ENCODE results near the gene ZSWIM3. TPM values are rescaled to one million over a fixed set of nuclear protein-coding genes. Genes with fewer than 3 reads are reported as not detected.

Gene ZSWIM3
- total RNA-seq, 5 donors from 2014 or later (not counting 1 experiment from before 2014, with no cell fraction given): 1.4 to 7.5 (median 5.6) TPM

DNA sequence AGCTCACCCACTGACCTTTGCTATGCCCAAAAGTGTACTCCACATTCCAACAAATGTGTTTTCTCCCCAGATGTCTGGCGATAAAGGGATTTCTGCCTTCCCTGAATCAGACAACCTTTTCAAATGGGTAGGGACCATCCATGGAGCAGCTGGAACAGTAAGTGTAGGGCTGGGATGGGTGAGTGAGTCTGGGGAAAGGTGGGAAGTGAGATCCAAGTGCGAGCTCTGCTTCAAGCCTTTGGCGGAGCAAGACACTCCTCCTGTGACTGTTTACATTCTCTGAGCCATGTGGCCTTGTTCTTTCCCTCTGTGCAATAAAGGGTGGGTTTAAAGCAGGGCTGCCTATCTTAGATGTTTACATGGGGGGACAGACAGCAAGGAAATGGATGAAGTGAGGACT, 43.1 kb upstream of the ZSWIM3 start:
- ATAC-seq (replicated peaks in 1 of 4) (no peak), DNase-seq (no peak)
- Histone ChIP-seq H3K36me3 (ENCODE audit: control insufficient read depth in 2 of 2, extremely low read depth in 1 of 2, insufficient read depth in 1 of 2, low read length in 1 of 2) (peaks cover 5 to 17% of the 10 kb centered on the region in 2 donors), H3K27me3 (replicated peaks in 1 of 2; ENCODE audit: control insufficient read depth in 2 of 2, extremely low read depth in 1 of 2, insufficient read depth in 2 of 2, low read length in 1 of 2) (no peaks in the 10 kb centered on the region), H3K4me1 (ENCODE audit: control insufficient read depth in 1 of 2, extremely low read depth in 1 of 2, insufficient read depth in 2 of 2, low read length in 2 of 2) (peaks cover 7 to 16% of the 10 kb centered on the region in 2 experiments), H3K9me3 (no peaks in the 10 kb centered on the region), H3K27ac (ENCODE audit: low read length) (no peak overlapping the region), H3K4me3 (ENCODE audit: control insufficient read depth in 1 of 2, extremely low read depth in 1 of 2, low read length in 1 of 2) (no peak overlapping the region)
- Mint-ChIP-seq H3K4me3 (no peak overlapping the region), H3K36me3 (peaks cover 18% of the 10 kb centered on the region), H3K9me3 (no peaks in the 10 kb centered on the region), H3K27ac (no peak overlapping the region), H3K4me1 (peaks cover 15 to 19% (median 17%) of the 10 kb centered on the region in 3 donors), H3K27me3 (peaks cover 0 to 3% of the 10 kb centered on the region in 2 donors)
- ChIA-PET CTCF (no interaction called here), POLR2A (no interaction called here)
- whole genome bisulfite sequencing (ENCODE audit: insufficient coverage): 100% methylated on average over 2 of the region's 3 CpGs

DNA sequence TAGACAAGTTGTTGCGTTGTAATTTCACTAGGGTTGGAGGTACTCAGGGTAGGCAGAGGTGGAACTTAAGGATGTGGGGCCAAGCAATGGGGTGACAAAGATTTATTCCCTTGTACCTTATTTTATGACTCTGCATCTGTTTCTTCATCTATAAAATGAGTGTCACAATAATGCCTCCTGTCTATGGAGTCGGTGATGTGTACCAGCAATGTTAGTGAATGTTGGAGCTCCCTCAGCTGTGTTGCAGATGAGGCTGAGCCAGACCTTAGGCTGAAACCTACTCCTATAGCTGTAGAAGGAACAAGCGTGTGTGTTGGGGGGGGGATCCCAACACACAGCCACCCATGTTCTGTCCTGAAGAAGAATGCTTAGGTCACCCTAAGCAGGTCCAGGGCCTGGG, 40.5 kb upstream of the ZSWIM3 start:
- ChIA-PET POLR2A (no interaction called here), CTCF (interaction anchor here in 1 of 2 donors (0.6 kb wide), 1 partner anchor 117 kb away, joined by 3 read pairs; no protein-coding TSS in a partner anchor)
- DNase-seq: no peak
- H3K4me3 ChIP-seq (ENCODE audit: control insufficient read depth in 1 of 2, extremely low read depth in 1 of 2, low read length in 1 of 2): no peak overlapping the region
- H3K4me1 ChIP-seq (ENCODE audit: control insufficient read depth in 1 of 2, extremely low read depth in 1 of 2, insufficient read depth in 2 of 2, low read length in 2 of 2): peaks cover 5 to 11% of the 10 kb centered on the region in 2 experiments
- H3K27me3 Mint-ChIP-seq: peaks cover 2 to 10% of the 10 kb centered on the region in 2 donors
- no peak overlapping the region for H3K4me3 Mint-ChIP-seq
- WGBS (ENCODE audit: insufficient coverage): no CpG with 5 or more reads among the region's 3 CpGs
- no peaks in the 10 kb centered on the region for H3K36me3 ChIP-seq (ENCODE audit: control insufficient read depth in 2 of 2, extremely low read depth in 1 of 2, insufficient read depth in 1 of 2, low read length in 1 of 2)
- H3K9me3 ChIP-seq: no peaks in the 10 kb centered on the region
- no peak overlapping the region for H3K27ac Mint-ChIP-seq
- H3K9me3 Mint-ChIP-seq: no peaks in the 10 kb centered on the region
- H3K36me3 Mint-ChIP-seq: no peaks in the 10 kb centered on the region
- ATAC-seq (replicated peaks in 1 of 4): no peak
- H3K27me3 ChIP-seq (replicated peaks in 1 of 2; ENCODE audit: control insufficient read depth in 2 of 2, extremely low read depth in 1 of 2, insufficient read depth in 2 of 2, low read length in 1 of 2): no peaks in the 10 kb centered on the region
- H3K27ac ChIP-seq (ENCODE audit: low read length): no peak overlapping the region
- H3K4me1 Mint-ChIP-seq: peaks cover 12 to 16% (median 14%) of the 10 kb centered on the region in 3 donors

GRCh38 chr20:45817376-45818194, 39.8 kb upstream of the ZSWIM3 start:
- H3K27me3 Mint-ChIP-seq: peaks cover 8 to 16% of the 10 kb centered on the region in 2 donors
- Histone ChIP-seq H3K9me3 (no peaks in the 10 kb centered on the region), H3K27ac (ENCODE audit: low read length) (no peak overlapping the region), H3K27me3 (replicated peaks in 1 of 2; ENCODE audit: control insufficient read depth in 2 of 2, extremely low read depth in 1 of 2, insufficient read depth in 2 of 2, low read length in 1 of 2) (peaks cover 0 to 3% of the 10 kb centered on the region in 2 experiments), H3K4me1 (ENCODE audit: control insufficient read depth in 1 of 2, extremely low read depth in 1 of 2, insufficient read depth in 2 of 2, low read length in 2 of 2) (peaks cover 2 to 8% of the 10 kb centered on the region in 2 experiments), H3K36me3 (ENCODE audit: control insufficient read depth in 2 of 2, extremely low read depth in 1 of 2, insufficient read depth in 1 of 2, low read length in 1 of 2) (no peaks in the 10 kb centered on the region), H3K4me3 (ENCODE audit: control insufficient read depth in 1 of 2, extremely low read depth in 1 of 2, low read length in 1 of 2) (no peak overlapping the region)
- H3K4me3 Mint-ChIP-seq: no peak overlapping the region
- ChIA-PET POLR2A (no interaction called here), CTCF (no interaction called here)
- DNase-seq (no peak), ATAC-seq (replicated peaks in 1 of 4) (no peak)
- H3K27ac Mint-ChIP-seq: no peak overlapping the region
- no peaks in the 10 kb centered on the region for H3K36me3 Mint-ChIP-seq
- peaks cover 8 to 13% (median 8%) of the 10 kb centered on the region in 3 donors for H3K4me1 Mint-ChIP-seq
- no peaks in the 10 kb centered on the region for H3K9me3 Mint-ChIP-seq
- 76% methylated on average over 5 of the region's 9 CpGs for WGBS (ENCODE audit: insufficient coverage)

GRCh38 chr20:45818239-45818638, 39.2 kb upstream of the ZSWIM3 start:
- H3K27me3 ChIP-seq (replicated peaks in 1 of 2; ENCODE audit: control insufficient read depth in 2 of 2, extremely low read depth in 1 of 2, insufficient read depth in 2 of 2, low read length in 1 of 2): peaks cover 0 to 10% of the 10 kb centered on the region in 2 experiments
- H3K4me3 Mint-ChIP-seq: no peak overlapping the region
- no peak overlapping the region for H3K27ac Mint-ChIP-seq
- peaks cover 12 to 19% of the 10 kb centered on the region in 2 donors for H3K27me3 Mint-ChIP-seq
- WGBS (ENCODE audit: insufficient coverage): 100% methylated on average over 2 of the region's 3 CpGs
- H3K36me3 Mint-ChIP-seq: no peaks in the 10 kb centered on the region
- H3K36me3 ChIP-seq (ENCODE audit: control insufficient read depth in 2 of 2, extremely low read depth in 1 of 2, insufficient read depth in 1 of 2, low read length in 1 of 2): no peaks in the 10 kb centered on the region
- H3K27ac ChIP-seq (ENCODE audit: low read length): no peak overlapping the region
- H3K9me3 ChIP-seq: no peaks in the 10 kb centered on the region
- H3K4me1 Mint-ChIP-seq: peaks cover 1 to 10% (median 4%) of the 10 kb centered on the region in 3 donors
- ATAC-seq (replicated peaks in 1 of 4): no peak
- H3K4me3 ChIP-seq (ENCODE audit: control insufficient read depth in 1 of 2, extremely low read depth in 1 of 2, low read length in 1 of 2): no peak overlapping the region
- peaks cover 0 to 8% of the 10 kb centered on the region in 2 experiments for H3K4me1 ChIP-seq (ENCODE audit: control insufficient read depth in 1 of 2, extremely low read depth in 1 of 2, insufficient read depth in 2 of 2, low read length in 2 of 2)
- H3K9me3 Mint-ChIP-seq: no peaks in the 10 kb centered on the region
- CTCF ChIA-PET: no interaction called here
- DNase-seq: no peak
- POLR2A ChIA-PET: no interaction called here

DNA sequence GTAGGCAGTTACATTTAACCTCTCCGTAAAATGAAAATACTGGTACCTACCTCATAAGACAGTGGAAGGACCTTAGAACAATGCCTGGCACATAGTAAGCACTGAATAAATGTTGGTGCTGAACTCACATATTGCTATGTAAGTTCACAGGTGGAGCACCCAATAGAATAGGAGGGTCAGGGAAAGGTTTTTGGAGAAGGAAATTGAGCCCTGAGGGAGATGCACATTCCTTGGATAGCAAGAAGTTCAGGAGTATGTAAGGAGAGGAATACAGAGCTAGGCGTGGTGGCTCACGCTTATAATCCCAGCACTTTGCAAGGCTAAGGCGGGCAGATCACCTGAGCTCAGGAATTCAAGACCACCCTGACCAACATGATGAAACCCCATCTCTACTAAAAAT, 37.9 kb upstream of the ZSWIM3 start:
- no peak for ATAC-seq (replicated peaks in 1 of 4)
- no CpG with 5 or more reads among the region's 4 CpGs for WGBS (ENCODE audit: insufficient coverage)
- CTCF ChIA-PET: interaction anchor here in 1 of 2 donors (1.5 kb wide), 1 partner anchor 20 kb away, joined by 3 read pairs; no protein-coding TSS in a partner anchor

GRCh38 chr20:45821947-45822346, 35.5 kb upstream of the ZSWIM3 start:
- Histone ChIP-seq H3K27me3 (replicated peaks in 1 of 2; ENCODE audit: control insufficient read depth in 2 of 2, extremely low read depth in 1 of 2, insufficient read depth in 2 of 2, low read length in 1 of 2) (peaks cover 0 to 30% of the 10 kb centered on the region in 2 experiments), H3K36me3 (ENCODE audit: control insufficient read depth in 2 of 2, extremely low read depth in 1 of 2, insufficient read depth in 1 of 2, low read length in 1 of 2) (no peaks in the 10 kb centered on the region), H3K4me3 (ENCODE audit: control insufficient read depth in 1 of 2, extremely low read depth in 1 of 2, low read length in 1 of 2) (no peak overlapping the region), H3K27ac (ENCODE audit: low read length) (no peak overlapping the region), H3K9me3 (no peaks in the 10 kb centered on the region), H3K4me1 (ENCODE audit: control insufficient read depth in 1 of 2, extremely low read depth in 1 of 2, insufficient read depth in 2 of 2, low read length in 2 of 2) (peaks cover 0 to 21% of the 10 kb centered on the region in 2 experiments)
- POLR2A ChIA-PET: interaction anchor here in 1 of 2 donors (0.7 kb wide), 1 partner anchor 356 kb away, joined by 4 read pairs; no protein-coding TSS in a partner anchor
- H3K9me3 Mint-ChIP-seq: no peaks in the 10 kb centered on the region
- no peak overlapping the region for H3K27ac Mint-ChIP-seq
- no peak overlapping the region for H3K4me3 Mint-ChIP-seq
- H3K36me3 Mint-ChIP-seq: no peaks in the 10 kb centered on the region
- H3K4me1 Mint-ChIP-seq: peaks cover 13 to 18% (median 15%) of the 10 kb centered on the region in 3 donors
- H3K27me3 Mint-ChIP-seq: peaks cover 26 to 27% of the 10 kb centered on the region in 2 donors
- DNase-seq (no peak), ATAC-seq (replicated peaks in 1 of 4) (no peak)
- CTCF ChIA-PET: interaction anchor here in 1 of 2 donors (0.5 kb wide), 1 partner anchor 36 kb away, joined by 4 read pairs; no protein-coding TSS in a partner anchor
- WGBS (ENCODE audit: insufficient coverage): 50% methylated on average over 1 of the region's 2 CpGs

More for the DNA sequence above, 37.9 kb upstream of the ZSWIM3 start:
- Histone ChIP-seq H3K36me3 (ENCODE audit: control insufficient read depth in 2 of 2, extremely low read depth in 1 of 2, insufficient read depth in 1 of 2, low read length in 1 of 2) (no peaks in the 10 kb centered on the region), H3K4me1 (ENCODE audit: control insufficient read depth in 1 of 2, extremely low read depth in 1 of 2, insufficient read depth in 2 of 2, low read length in 2 of 2) (peaks cover 0 to 20% of the 10 kb centered on the region in 2 experiments), H3K9me3 (no peaks in the 10 kb centered on the region), H3K4me3 (ENCODE audit: control insufficient read depth in 1 of 2, extremely low read depth in 1 of 2, low read length in 1 of 2) (no peak overlapping the region), H3K27me3 (replicated peaks in 1 of 2; ENCODE audit: control insufficient read depth in 2 of 2, extremely low read depth in 1 of 2, insufficient read depth in 2 of 2, low read length in 1 of 2) (peaks cover 0 to 22% of the 10 kb centered on the region in 2 experiments), H3K27ac (ENCODE audit: low read length) (no peak overlapping the region)
- DNase-seq: no peak
- Mint-ChIP-seq H3K27ac (no peak overlapping the region), H3K4me3 (no peak overlapping the region), H3K4me1 (peaks cover 9 to 15% (median 10%) of the 10 kb centered on the region in 3 donors), H3K9me3 (no peaks in the 10 kb centered on the region), H3K36me3 (no peaks in the 10 kb centered on the region), H3K27me3 (peaks cover 23 to 27% of the 10 kb centered on the region in 2 donors)
- POLR2A ChIA-PET: interaction anchor here (0.6 to 0.7 kb wide), 2 partner anchors 131 to 409 kb away, joined by 3 to 5 read pairs; no protein-coding TSS in a partner anchor

Measured in T-cell (primary cell).